Trophoblast cell (in vitro differentiated cells and primary cell): ENCODE measurements around the gene PRKCE.

Source experiments
- DNase-seq, 2 donors: peaks; one replicate each; pipeline ENCODE4 v3.0.0-alpha.2; 2016
- H2AFZ ChIP-seq: 2 replicates; pipeline ENCODE4 v1.6.1; 2013; ENCODE audit warnings: low read length, moderate library complexity, mild to moderate bottlenecking; ENCODE audit not compliant: insufficient read depth, poor library complexity
- H2AK5ac ChIP-seq: 2 replicates; pipeline ENCODE4 v1.6.1; 2013; ENCODE audit warnings: mild to moderate bottlenecking, low read length
- H2BK120ac ChIP-seq: 2 replicates; pipeline ENCODE4 v1.6.1; 2013; ENCODE audit warnings: low read length, mild to moderate bottlenecking, moderate library complexity; ENCODE audit not compliant: insufficient read depth, poor library complexity
- H2BK12ac ChIP-seq: 2 replicates; pipeline ENCODE4 v1.6.1; 2013; ENCODE audit warnings: mild to moderate bottlenecking, low read length, moderate library complexity
- H2BK5ac ChIP-seq: 2 replicates; pipeline ENCODE4 v1.6.1; 2013; ENCODE audit warnings: low read length, low read depth, moderate library complexity, mild to moderate bottlenecking; ENCODE audit not compliant: poor library complexity
- H3K14ac ChIP-seq: 2 replicates; pipeline ENCODE4 v1.6.1; 2013; ENCODE audit warnings: mild to moderate bottlenecking, low read length
- H3K18ac ChIP-seq: 2 replicates; pipeline ENCODE4 v1.6.1; 2013; ENCODE audit warnings: mild to moderate bottlenecking, low read length
- H3K23ac ChIP-seq: 2 replicates; pipeline ENCODE4 v1.6.1; 2013; ENCODE audit warnings: low read length
- H3K27ac ChIP-seq: 2 replicates; pipeline ENCODE4 v1.5.1; 2013; ENCODE audit warnings: low read depth, mild to moderate bottlenecking, inconsistent platforms, low read length, moderate library complexity
- H3K27me3 ChIP-seq: 2 replicates; pipeline ENCODE4 v1.6.1; 2013; ENCODE audit warnings: inconsistent platforms, mild to moderate bottlenecking, low read length, moderate library complexity; ENCODE audit not compliant: insufficient read depth
- H3K36me3 ChIP-seq, 2 experiments: 1 replicate in 1 of 2; 2 replicates in 1 of 2; pipeline ENCODE4 v1.6.1; 2013; ENCODE audit warnings: low read length in 2 of 2, mild to moderate bottlenecking in 2 of 2, moderate library complexity in 1 of 2; ENCODE audit not compliant: insufficient read depth in 2 of 2, control insufficient read depth in 1 of 2
- H3K4ac ChIP-seq: 2 replicates; pipeline ENCODE4 v1.6.1; 2013; ENCODE audit warnings: low read depth, mild to moderate bottlenecking, low read length, moderate library complexity
- H3K4me1 ChIP-seq, 2 experiments: 1 replicate in 1 of 2; 2 replicates in 1 of 2; pipeline ENCODE4 v1.6.1; 2013; ENCODE audit warnings: low read length in 2 of 2, mild to moderate bottlenecking in 2 of 2, moderate library complexity in 1 of 2; ENCODE audit not compliant: insufficient read depth in 2 of 2, control insufficient read depth in 1 of 2
- H3K4me2 ChIP-seq: 2 replicates; pipeline ENCODE4 v1.6.1; 2013; ENCODE audit warnings: inconsistent platforms, mild to moderate bottlenecking, low read length, moderate library complexity
- H3K4me3 ChIP-seq: 2 replicates; pipeline ENCODE4 v1.5.1; 2013; ENCODE audit warnings: mild to moderate bottlenecking, low read depth, low read length, inconsistent platforms
- H3K79me1 ChIP-seq: one replicate; pipeline ENCODE4 v1.6.1; 2013; ENCODE audit warnings: low read length
- H3K79me2 ChIP-seq: 2 replicates; pipeline ENCODE4 v1.6.1; 2013; ENCODE audit warnings: low read length, mild to moderate bottlenecking; ENCODE audit not compliant: control insufficient read depth, insufficient read depth, poor library complexity
- H3K9ac ChIP-seq: 2 replicates; pipeline ENCODE4 v1.6.1; 2013; ENCODE audit warnings: mild to moderate bottlenecking, low read length
- H3K9me3 ChIP-seq: 2 replicates; pipeline ENCODE4 v1.6.1; 2013; ENCODE audit warnings: low read depth, mild to moderate bottlenecking, control low read depth, inconsistent platforms, low read length; ENCODE audit not compliant: insufficient read depth
- H4K12ac ChIP-seq: 2 replicates; pipeline ENCODE4 v1.6.1; 2013; ENCODE audit warnings: low read depth, mild to moderate bottlenecking, low read length, moderate library complexity
- H4K8ac ChIP-seq: 2 replicates; pipeline ENCODE4 v1.6.1; 2013; ENCODE audit warnings: low read depth, mild to moderate bottlenecking, low read length, moderate library complexity
- H4K91ac ChIP-seq: one replicate; pipeline ENCODE4 v1.6.1; 2013; ENCODE audit warnings: low read depth, mild to moderate bottlenecking, low read length, moderate library complexity
- WGBS: extraction: QIAGEN DNeasy Blood & Tissue Kit; methylation state at CpG from one replicate; pipeline ENCODE4 v1.1.7; 2013; ENCODE audit warnings: missing lambda C conversion rate; ENCODE audit not compliant: insufficient read length, insufficient coverage; ENCODE audit errors: extremely low coverage; 5-methylcytosine and 5-hydroxymethylcytosine counted together

Gene PRKCE

GRCh38 chr2:45705233-45705632 is 53.8 kb downstream of the PRKCE start:
- H3K14ac ChIP-seq: no peak overlapping the region
- no peaks in the 10 kb centered on the region for H3K36me3 ChIP-seq
- H2BK5ac ChIP-seq: no peak overlapping the region
- H2BK12ac ChIP-seq: no peak overlapping the region
- no peak overlapping the region for H3K4ac ChIP-seq
- no peak overlapping the region for H3K18ac ChIP-seq
- peaks cover 0 to 3% of the 10 kb centered on the region in 2 experiments for H3K4me1 ChIP-seq
- H3K27me3 ChIP-seq: no peaks in the 10 kb centered on the region
- no peak overlapping the region for H3K4me2 ChIP-seq
- H3K79me1 ChIP-seq: no peaks in the 10 kb centered on the region
- no CpG with 5 or more reads among the region's 5 CpGs for WGBS
- H4K12ac ChIP-seq: no peak overlapping the region
- H3K9me3 ChIP-seq: peaks cover 2% of the 10 kb centered on the region
- H3K27ac ChIP-seq: no peak overlapping the region
- no peak overlapping the region for H2BK120ac ChIP-seq
- no peak for DNase-seq
- H4K91ac ChIP-seq: no peak overlapping the region
- H2AFZ ChIP-seq: no peak overlapping the region
- no peak overlapping the region for H3K23ac ChIP-seq
- H4K8ac ChIP-seq: no peak overlapping the region
- H3K9ac ChIP-seq: no peak overlapping the region
- H3K79me2 ChIP-seq: no peaks in the 10 kb centered on the region
- no peak overlapping the region for H2AK5ac ChIP-seq
- no peak overlapping the region for H3K4me3 ChIP-seq

DNA sequence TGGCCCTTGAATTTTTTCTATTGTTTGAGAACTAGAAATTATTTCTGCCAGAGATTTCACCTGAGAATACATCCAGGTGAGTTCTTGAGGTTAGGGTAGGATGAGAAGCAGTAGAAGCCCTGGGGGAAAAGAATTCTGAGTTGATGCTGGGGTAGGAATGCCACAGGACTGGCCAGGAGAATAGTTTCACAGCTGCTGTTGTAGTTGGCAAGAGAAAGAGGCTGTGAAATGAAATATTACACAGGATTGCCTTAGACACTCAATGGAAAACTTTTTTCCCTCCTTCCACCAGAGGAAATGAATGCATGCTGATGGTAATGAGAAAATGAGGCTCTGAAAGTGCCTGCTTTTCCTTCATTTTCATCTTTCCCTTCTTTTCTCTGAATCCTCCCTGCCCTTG is 54.6 kb downstream of the PRKCE start:
- H2BK120ac ChIP-seq: no peak overlapping the region
- H2BK12ac ChIP-seq: no peak overlapping the region
- no peaks in the 10 kb centered on the region for H3K79me1 ChIP-seq
- no peak overlapping the region for H3K27ac ChIP-seq
- H3K4me2 ChIP-seq: no peak overlapping the region
- no peaks in the 10 kb centered on the region for H3K27me3 ChIP-seq
- H3K18ac ChIP-seq: no peak overlapping the region
- no peak overlapping the region for H2AFZ ChIP-seq
- no peaks in the 10 kb centered on the region for H3K36me3 ChIP-seq
- H3K4ac ChIP-seq: no peak overlapping the region
- no peaks in the 10 kb centered on the region for H3K79me2 ChIP-seq
- no peak overlapping the region for H3K9ac ChIP-seq
- peaks cover 0 to 3% of the 10 kb centered on the region in 2 experiments for H3K4me1 ChIP-seq
- no peak overlapping the region for H2AK5ac ChIP-seq
- no peak overlapping the region for H3K14ac ChIP-seq
- H4K91ac ChIP-seq: no peak overlapping the region
- no peak overlapping the region for H2BK5ac ChIP-seq
- H4K8ac ChIP-seq: no peak overlapping the region
- H3K23ac ChIP-seq: peak overlapping the region; percentile 11
- no peak overlapping the region for H4K12ac ChIP-seq
- peak; percentile 39 to 77 for DNase-seq
- no peak overlapping the region for H3K4me3 ChIP-seq
- peaks cover 2% of the 10 kb centered on the region for H3K9me3 ChIP-seq

GRCh38 chr2:45707006-45707405 is 55.5 kb downstream of the PRKCE start:
- no peak for DNase-seq
- no peak overlapping the region for H3K23ac ChIP-seq
- peaks cover 2% of the 10 kb centered on the region for H3K9me3 ChIP-seq
- peaks cover 0 to 3% of the 10 kb centered on the region in 2 experiments for H3K4me1 ChIP-seq
- H3K14ac ChIP-seq: no peak overlapping the region
- H4K12ac ChIP-seq: no peak overlapping the region
- no peaks in the 10 kb centered on the region for H3K79me1 ChIP-seq
- H2BK5ac ChIP-seq: no peak overlapping the region
- no peak overlapping the region for H2BK12ac ChIP-seq
- H2AFZ ChIP-seq: no peak overlapping the region
- H3K18ac ChIP-seq: no peak overlapping the region
- no peaks in the 10 kb centered on the region for H3K79me2 ChIP-seq
- H2BK120ac ChIP-seq: no peak overlapping the region
- H3K36me3 ChIP-seq: no peaks in the 10 kb centered on the region
- no peak overlapping the region for H3K27ac ChIP-seq
- no peak overlapping the region for H3K4ac ChIP-seq
- WGBS: no CpG with 5 or more reads among the region's 3 CpGs
- no peak overlapping the region for H3K4me2 ChIP-seq
- no peak overlapping the region for H3K9ac ChIP-seq
- no peak overlapping the region for H4K8ac ChIP-seq
- H3K4me3 ChIP-seq: no peak overlapping the region
- no peaks in the 10 kb centered on the region for H3K27me3 ChIP-seq
- H2AK5ac ChIP-seq: no peak overlapping the region
- H4K91ac ChIP-seq: no peak overlapping the region

DNA sequence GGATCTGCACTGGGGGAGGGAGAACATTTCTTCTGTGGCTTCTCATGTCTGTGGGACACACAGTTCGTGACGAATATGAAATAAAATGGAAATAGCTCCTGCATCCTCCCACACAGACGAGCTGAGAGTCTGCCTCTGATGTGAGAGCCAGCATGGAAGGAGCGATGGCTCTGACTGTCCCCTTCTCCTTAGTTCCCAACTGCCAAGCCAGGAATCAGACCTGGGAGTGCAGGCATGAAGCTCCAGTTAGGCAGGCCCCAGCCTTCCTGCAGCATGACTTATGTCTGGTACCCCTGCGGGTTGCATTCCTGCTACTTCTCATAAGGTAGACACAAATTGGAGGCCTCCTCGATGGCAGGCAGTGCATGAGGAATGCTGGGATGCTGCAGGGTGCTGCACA is 56.2 kb downstream of the PRKCE start:
- no CpG with 5 or more reads among the region's 6 CpGs for WGBS
- H3K4me1 ChIP-seq: peaks cover 0 to 3% of the 10 kb centered on the region in 2 experiments
- no peaks in the 10 kb centered on the region for H3K27me3 ChIP-seq
- no peak overlapping the region for H2BK120ac ChIP-seq
- H3K9me3 ChIP-seq: peaks cover 2% of the 10 kb centered on the region
- no peak overlapping the region for H2BK12ac ChIP-seq
- H3K23ac ChIP-seq: no peak overlapping the region
- H3K27ac ChIP-seq: no peak overlapping the region
- no peak overlapping the region for H4K12ac ChIP-seq
- H2AK5ac ChIP-seq: no peak overlapping the region
- no peaks in the 10 kb centered on the region for H3K79me2 ChIP-seq
- no peak overlapping the region for H4K91ac ChIP-seq
- no peak overlapping the region for H3K4me2 ChIP-seq
- H3K36me3 ChIP-seq: no peaks in the 10 kb centered on the region
- H3K4ac ChIP-seq: no peak overlapping the region
- peak in 1 of 2 donors; percentile 37 for DNase-seq
- no peak overlapping the region for H2BK5ac ChIP-seq
- H3K79me1 ChIP-seq: no peaks in the 10 kb centered on the region
- no peak overlapping the region for H3K4me3 ChIP-seq
- no peak overlapping the region for H2AFZ ChIP-seq
- H4K8ac ChIP-seq: no peak overlapping the region
- H3K9ac ChIP-seq: no peak overlapping the region
- H3K18ac ChIP-seq: no peak overlapping the region
- no peak overlapping the region for H3K14ac ChIP-seq
